ENCODE results near the gene CATSPERZ.

The CATSPERZ gene

GRCh38 chr11:64259533-64260067 is 40.6 kb upstream of the CATSPERZ start:
- H3K4me3 ChIP-seq (ENCODE audit: low read length), result no peak overlapping the region
- DNase-seq (ENCODE audit: low read depth), result no peak
- TF ChIP-seq CTCF (conservative IDR thresholded peaks at IDR 0.05; ENCODE audit: low read depth, low read length), result no peak

- no peak overlapping the region for H3K4me3 ChIP-seq (ENCODE audit: low read length)
- no peak for TF ChIP-seq CTCF (conservative IDR thresholded peaks at IDR 0.05; ENCODE audit: low read depth, low read length)
- DNase-seq (ENCODE audit: low read depth), result no peak
Measured at GRCh38 chr11:64260147-64260708, 39.9 kb upstream of the CATSPERZ start.

- no peak for TF ChIP-seq CTCF (conservative IDR thresholded peaks at IDR 0.05; ENCODE audit: low read depth, low read length)
- H3K4me3 ChIP-seq (ENCODE audit: low read length), result no peak overlapping the region
Measured at GRCh38 chr11:64261556-64262080, 38.5 kb upstream of the CATSPERZ start.

GRCh38 chr11:64262271-64263002 is 37.7 kb upstream of the CATSPERZ start:
- no peak overlapping the region for H3K4me3 ChIP-seq (ENCODE audit: low read length)
- DNase-seq (ENCODE audit: low read depth), result no peak
- TF ChIP-seq CTCF (conservative IDR thresholded peaks at IDR 0.05; ENCODE audit: low read depth, low read length), result no peak

More at GRCh38 chr11:64261556-64262080, 38.5 kb upstream of the CATSPERZ start:
- DNase-seq (ENCODE audit: low read depth), result no peak

GRCh38 chr11:64263021-64263946 is 36.9 kb upstream of the CATSPERZ start:
- no peak overlapping the region for H3K4me3 ChIP-seq (ENCODE audit: low read length)
- DNase-seq (ENCODE audit: low read depth), result no peak
- no peak for TF ChIP-seq CTCF (conservative IDR thresholded peaks at IDR 0.05; ENCODE audit: low read depth, low read length)

- TF ChIP-seq CTCF (conservative IDR thresholded peaks at IDR 0.05; ENCODE audit: low read depth, low read length), result no peak
- H3K4me3 ChIP-seq (ENCODE audit: low read length), result no peak overlapping the region
- DNase-seq (ENCODE audit: low read depth), result no peak
Measured at GRCh38 chr11:64263947-64264317, 36.2 kb upstream of the CATSPERZ start.

All from retinal pigment epithelial cell (primary cell).